Natural killer cell (primary cell): ENCODE data around the gene CDKL5. TPM values are rescaled to one million over a fixed set of nuclear protein-coding genes. Genes with fewer than 3 reads are reported as not detected.

ENCODE experiments used
- ATAC-seq, 3 donors: fragments of 150-1000 bp in 2 of 3; fragments of 200-7000 bp in 1 of 3; cut with Tn5 transposase; 1 replicate in 1 of 3; 2 replicates in 2 of 3; pipeline ENCODE4 v1.10.0; 2021; ENCODE audit warnings: mild to moderate bottlenecking in 2 of 3, moderate library complexity in 2 of 3
- DNase-seq, 2 donors: peaks; one replicate each; pipeline versions ENCODE4 v3.0.0 to v3.0.0-alpha.2; 2013 to 2021; ENCODE audit warnings: mixed read lengths in 1 of 2
- H3K27ac ChIP-seq: one replicate; pipeline ENCODE4 v1.5.1; 2013; ENCODE audit warnings: mild to moderate bottlenecking, low read length
- H3K27me3 ChIP-seq: one replicate; pipeline ENCODE4 v1.6.1; 2013; ENCODE audit warnings: low read length; ENCODE audit not compliant: control insufficient read depth, insufficient read depth
- H3K36me3 ChIP-seq: one replicate; pipeline ENCODE4 v1.6.1; 2013; ENCODE audit warnings: low read length; ENCODE audit not compliant: control insufficient read depth, insufficient read depth
- H3K4me1 ChIP-seq: one replicate; pipeline ENCODE4 v1.6.1; 2013; ENCODE audit warnings: low read length; ENCODE audit not compliant: control insufficient read depth, insufficient read depth
- H3K4me3 ChIP-seq: one replicate; pipeline ENCODE4 v1.5.1; 2013; ENCODE audit warnings: low read length
- H3K9me3 ChIP-seq: one replicate; pipeline ENCODE4 v1.6.1; 2013; ENCODE audit warnings: low read length; ENCODE audit not compliant: control insufficient read depth, insufficient read depth
- H3K27ac Mint-ChIP-seq, 2 donors: one replicate each; pipeline ENCODE4 v1.8.0; 2022; ENCODE audit warnings: mild to moderate bottlenecking in 2 of 2, mixed read lengths in 2 of 2, moderate library complexity in 1 of 2
- H3K27me3 Mint-ChIP-seq, 2 donors: one replicate each; pipeline ENCODE4 v1.8.0; 2022; ENCODE audit warnings: low read depth in 2 of 2, mixed read lengths in 2 of 2
- H3K36me3 Mint-ChIP-seq: one replicate; pipeline ENCODE4 v1.8.0; 2022; ENCODE audit warnings: mixed read lengths
- H3K4me1 Mint-ChIP-seq, 2 donors: one replicate each; pipeline ENCODE4 v1.8.0; 2022; ENCODE audit warnings: mixed read lengths in 2 of 2
- H3K4me3 Mint-ChIP-seq: one replicate; pipeline ENCODE4 v1.8.0; 2022; ENCODE audit warnings: mild to moderate bottlenecking, moderate library complexity, mixed read lengths
- H3K9me3 Mint-ChIP-seq, 2 donors: one replicate each; pipeline ENCODE4 v1.8.0; 2022; ENCODE audit warnings: mixed read lengths in 2 of 2
- WGBS: methylation state at CpG from one replicate; pipeline ENCODE4 v1.1.7; 2013; ENCODE audit warnings: missing lambda C conversion rate; ENCODE audit not compliant: insufficient coverage; 5-methylcytosine and 5-hydroxymethylcytosine counted together
- intact Hi-C: fragments of 100-400 bp; cut with micrococcal nuclease; formaldehyde crosslinking; loops from one replicate; pipeline ENCODE4 v1.14.2; 2022
- total RNA-seq, 4 donors: library from RNA; stranded (reverse); fragments of 120-200 nt in 1 of 4; gene quantifications; one replicate each; pipeline versions ENCODE4 v1.2.3 to v1.2.4, GENCODE V29; 2013 to 2022
- TF ChIP-seq, protein P1 (sequence below): fragments of 200-600 bp; IDR thresholded peaks from one replicate; pipeline ENCODE4 v1.8.0; 2022; ENCODE audit warnings: antibody characterized with exemption

CDKL5 gene
- total RNA-seq, 3 donors from 2014 or later (not counting 1 experiment from before 2014, with no cell fraction given) = 3.4 to 4.3 (median 3.5) TPM

GRCh38 chrX:18638398-18638797, 213.0 kb downstream of the CDKL5 start:
- no peaks in the 10 kb centered on the region for H3K9me3 Mint-ChIP-seq
- no peak overlapping the region for H3K27ac Mint-ChIP-seq
- Histone ChIP-seq H3K27ac (no peak overlapping the region), H3K4me3 (no peak overlapping the region), H3K27me3 (no peaks in the 10 kb centered on the region), H3K36me3 (no peaks in the 10 kb centered on the region), H3K4me1 (no peaks in the 10 kb centered on the region), H3K9me3 (no peaks in the 10 kb centered on the region)
- no peaks in the 10 kb centered on the region for H3K27me3 Mint-ChIP-seq
- no peak overlapping the region for H3K4me3 Mint-ChIP-seq
- no peaks in the 10 kb centered on the region for H3K36me3 Mint-ChIP-seq
- TF ChIP-seq, protein P1, sequence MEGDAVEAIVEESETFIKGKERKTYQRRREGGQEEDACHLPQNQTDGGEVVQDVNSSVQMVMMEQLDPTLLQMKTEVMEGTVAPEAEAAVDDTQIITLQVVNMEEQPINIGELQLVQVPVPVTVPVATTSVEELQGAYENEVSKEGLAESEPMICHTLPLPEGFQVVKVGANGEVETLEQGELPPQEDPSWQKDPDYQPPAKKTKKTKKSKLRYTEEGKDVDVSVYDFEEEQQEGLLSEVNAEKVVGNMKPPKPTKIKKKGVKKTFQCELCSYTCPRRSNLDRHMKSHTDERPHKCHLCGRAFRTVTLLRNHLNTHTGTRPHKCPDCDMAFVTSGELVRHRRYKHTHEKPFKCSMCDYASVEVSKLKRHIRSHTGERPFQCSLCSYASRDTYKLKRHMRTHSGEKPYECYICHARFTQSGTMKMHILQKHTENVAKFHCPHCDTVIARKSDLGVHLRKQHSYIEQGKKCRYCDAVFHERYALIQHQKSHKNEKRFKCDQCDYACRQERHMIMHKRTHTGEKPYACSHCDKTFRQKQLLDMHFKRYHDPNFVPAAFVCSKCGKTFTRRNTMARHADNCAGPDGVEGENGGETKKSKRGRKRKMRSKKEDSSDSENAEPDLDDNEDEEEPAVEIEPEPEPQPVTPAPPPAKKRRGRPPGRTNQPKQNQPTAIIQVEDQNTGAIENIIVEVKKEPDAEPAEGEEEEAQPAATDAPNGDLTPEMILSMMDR = no peak
- DNase-seq = no peak
- ATAC-seq = no peak
- no peaks in the 10 kb centered on the region for H3K4me1 Mint-ChIP-seq
- intact Hi-C loops = no loop called here
- 86% methylated on average over 1 of the region's 2 CpGs for WGBS

GRCh38 chrX:18639280-18639679, 213.9 kb downstream of the CDKL5 start:
- DNase-seq (no peak), ATAC-seq (no peak)
- no peaks in the 10 kb centered on the region for H3K9me3 Mint-ChIP-seq
- no peak overlapping the region for H3K4me3 Mint-ChIP-seq
- no peaks in the 10 kb centered on the region for H3K27me3 Mint-ChIP-seq
- Histone ChIP-seq H3K27me3 (no peaks in the 10 kb centered on the region), H3K27ac (no peak overlapping the region), H3K9me3 (no peaks in the 10 kb centered on the region), H3K4me1 (no peaks in the 10 kb centered on the region), H3K4me3 (no peak overlapping the region), H3K36me3 (no peaks in the 10 kb centered on the region)
- H3K36me3 Mint-ChIP-seq = no peaks in the 10 kb centered on the region
- TF ChIP-seq, protein P1 = no peak
- 100% methylated on average over 1 of the region's 2 CpGs for WGBS
- intact Hi-C loops = no loop called here
- H3K27ac Mint-ChIP-seq = no peak overlapping the region
- H3K4me1 Mint-ChIP-seq = no peaks in the 10 kb centered on the region

GRCh38 chrX:18640686-18641085, 215.3 kb downstream of the CDKL5 start:
- DNase-seq (no peak), ATAC-seq (no peak)
- 86% methylated on average over 7 of the region's 10 CpGs for WGBS
- no peak overlapping the region for H3K4me3 Mint-ChIP-seq
- H3K9me3 ChIP-seq = no peaks in the 10 kb centered on the region
- H3K36me3 ChIP-seq = no peaks in the 10 kb centered on the region
- no peaks in the 10 kb centered on the region for H3K27me3 ChIP-seq
- H3K4me1 ChIP-seq = no peaks in the 10 kb centered on the region
- H3K4me3 ChIP-seq = no peak overlapping the region
- no peak overlapping the region for H3K27ac Mint-ChIP-seq
- TF ChIP-seq, protein P1 = no peak
- H3K27ac ChIP-seq = no peak overlapping the region
- peaks cover 0 to 3% of the 10 kb centered on the region in 2 donors for H3K27me3 Mint-ChIP-seq
- no peaks in the 10 kb centered on the region for H3K36me3 Mint-ChIP-seq
- intact Hi-C loops = no loop called here
- no peaks in the 10 kb centered on the region for H3K9me3 Mint-ChIP-seq
- no peaks in the 10 kb centered on the region for H3K4me1 Mint-ChIP-seq

DNA sequence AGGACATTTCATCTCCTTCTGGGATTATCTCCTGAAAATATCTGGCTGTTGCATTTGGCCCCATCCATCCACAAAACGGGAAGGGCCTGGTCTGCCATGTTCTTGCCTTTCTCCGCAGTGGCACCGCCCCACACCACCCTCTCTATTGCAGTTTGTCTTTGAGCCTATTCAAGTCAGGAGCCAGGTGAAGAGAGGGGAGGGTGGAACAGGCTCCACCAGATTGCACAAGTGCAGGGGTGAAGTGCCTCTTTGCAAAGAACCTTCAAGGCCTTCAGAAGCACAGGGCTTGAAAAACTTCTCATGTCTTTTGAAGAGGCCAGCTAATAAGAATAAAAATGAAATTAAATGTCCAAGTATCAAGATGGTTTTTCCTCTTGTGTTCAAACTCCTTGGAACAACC, 217.8 kb downstream of the CDKL5 start:
- Histone ChIP-seq H3K27ac (no peak overlapping the region), H3K27me3 (no peaks in the 10 kb centered on the region), H3K9me3 (no peaks in the 10 kb centered on the region), H3K4me3 (no peak overlapping the region), H3K36me3 (no peaks in the 10 kb centered on the region), H3K4me1 (no peaks in the 10 kb centered on the region)
- Mint-ChIP-seq H3K36me3 (no peaks in the 10 kb centered on the region), H3K4me3 (no peak overlapping the region), H3K27ac (no peak overlapping the region), H3K27me3 (peaks cover 0 to 3% of the 10 kb centered on the region in 2 donors), H3K4me1 (no peaks in the 10 kb centered on the region), H3K9me3 (no peaks in the 10 kb centered on the region)
- TF ChIP-seq, protein P1 = no peak
- 100% methylated on average over 3 of the region's 3 CpGs for WGBS
- ATAC-seq = no peak
- intact Hi-C loops = no loop called here
- no peak for DNase-seq
